SU-DHL-6 (cell line): ENCODE measurements around the gene HS6ST1.

ENCODE experiments used
- H2AFZ ChIP-seq: fragments of 200-600 bp; sonication (generic); 2 replicates; pipeline ENCODE4 v1.6.1; 2014; ENCODE audit warnings: low read depth, mild to moderate bottlenecking, moderate library complexity, mixed read lengths, antibody characterized with exemption, low read length; ENCODE audit not compliant: severe bottlenecking
- H3F3A ChIP-seq: fragments of 200-600 bp; shearing (Covaris generic); 2 replicates; pipeline ENCODE4 v1.6.0; 2016; ENCODE audit warnings: antibody characterized with exemption, mild to moderate bottlenecking; ENCODE audit not compliant: insufficient read depth
- H3K27ac ChIP-seq: fragments of 200-600 bp; sonication (generic); 2 replicates; pipeline ENCODE4 v1.5.1; 2016; ENCODE audit warnings: low read depth, mild to moderate bottlenecking, low read length, moderate library complexity, mixed read lengths
- H3K27me3 ChIP-seq: fragments of 200-600 bp; sonication (generic), shearing (Covaris generic); 2 replicates; pipeline ENCODE4 v1.6.0; 2014; ENCODE audit warnings: mild to moderate bottlenecking, low read length
- H3K36me3 ChIP-seq: fragments of 200-600 bp; sonication (generic); 2 replicates; pipeline ENCODE4 v1.6.1; 2014; ENCODE audit warnings: mild to moderate bottlenecking, low read length, mixed read lengths
- H3K4me2 ChIP-seq: fragments of 300-600, 200-600 bp; shearing (Covaris generic), sonication (generic); 2 replicates; pipeline ENCODE4 v1.6.0; 2014; ENCODE audit warnings: low read length, low read depth, mild to moderate bottlenecking; ENCODE audit not compliant: poor library complexity, severe bottlenecking
- H3K4me3 ChIP-seq: fragments of 200-600 bp; sonication (generic); 2 replicates; pipeline ENCODE4 v1.5.1; 2014; ENCODE audit warnings: antibody characterized with exemption, low read length, mild to moderate bottlenecking, mixed read lengths; ENCODE audit not compliant: insufficient read depth, poor library complexity, severe bottlenecking
- H3K79me2 ChIP-seq: fragments of 200-600 bp; sonication (generic); 2 replicates; pipeline ENCODE4 v1.6.1; 2014; ENCODE audit warnings: mild to moderate bottlenecking, low read length, moderate library complexity; ENCODE audit not compliant: insufficient read depth
- H3K9ac ChIP-seq: fragments of 200-600 bp; sonication (generic); 2 replicates; pipeline ENCODE4 v1.7.0; 2014; ENCODE audit warnings: mild to moderate bottlenecking, low read length
- H3K9me2 ChIP-seq: fragments of 200-600 bp; sonication (generic); replicated peaks from 2 replicates; pipeline ENCODE4 v1.6.1; 2014; ENCODE audit warnings: low read length; ENCODE audit not compliant: insufficient read depth
- H3K9me3 ChIP-seq: fragments of 200-600 bp; sonication (generic); 2 replicates; pipeline ENCODE4 v1.6.1; 2014; ENCODE audit warnings: low read length, mixed read lengths; ENCODE audit not compliant: insufficient read depth
- H4K20me1 ChIP-seq: fragments of 200-600 bp; sonication (generic); 2 replicates; pipeline ENCODE4 v1.6.1; 2014; ENCODE audit warnings: low read depth, mild to moderate bottlenecking, antibody characterized with exemption, low read length, moderate library complexity, mixed read lengths
- EZH2phosphoT487 ChIP-seq: fragments of 200-600 bp; sonication (generic), shearing (Covaris generic); conservative IDR thresholded peaks from 2 replicates; pipeline ENCODE4 v1.6.1; 2018; ENCODE audit warnings: mild to moderate bottlenecking, antibody characterized with exemption, low read length, moderate library complexity, mixed read lengths
- TF ChIP-seq, protein P1 (sequence below): fragments of 200-600 bp; sonication (generic); IDR thresholded peaks from one replicate; pipeline ENCODE4 v1.5.1; 2017; ENCODE audit warnings: antibody characterized with exemption, mild to moderate bottlenecking, low read length, moderate library complexity; ENCODE audit not compliant: insufficient read depth, poor library complexity, severe bottlenecking

The HS6ST1 gene

DNA sequence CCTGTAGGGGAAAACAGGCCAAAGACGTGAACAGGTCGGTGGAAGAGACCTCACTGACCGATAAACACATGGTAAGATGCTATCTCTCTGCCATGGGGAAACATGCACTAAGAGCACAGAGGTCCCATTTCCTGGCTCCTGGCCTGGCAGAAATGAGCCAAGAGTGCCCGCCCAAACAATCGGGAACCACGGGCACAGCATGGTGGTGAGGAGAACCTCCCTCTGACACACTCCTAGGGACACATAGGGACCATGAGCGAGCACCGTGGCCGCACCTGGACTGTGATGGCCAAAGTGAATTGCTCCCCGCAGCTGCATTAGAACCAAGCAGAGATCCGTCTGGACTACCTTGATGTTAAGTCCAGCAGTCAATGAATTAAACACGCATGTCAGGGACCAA lies 11.1 kb downstream of the HS6ST1 start:
- Histone ChIP-seq H3K9me3 (no peaks in the 10 kb centered on the region), H2AFZ (no peak overlapping the region), H3K27me3 (no peaks in the 10 kb centered on the region), H3K27ac (no peak overlapping the region), H3K4me2 (no peak overlapping the region), H3F3A (no peaks in the 10 kb centered on the region), H4K20me1 (peaks cover 2% of the 10 kb centered on the region; the same call in 1 of the 2 replicates), H3K9ac (no peak overlapping the region), H3K36me3 (no peaks in the 10 kb centered on the region), H3K9me2 (no peaks in the 10 kb centered on the region), H3K79me2 (peaks cover 17% of the 10 kb centered on the region; the same call in 1 of the 2 replicates), H3K4me3 (no peak overlapping the region)
- TF ChIP-seq, protein P1, sequence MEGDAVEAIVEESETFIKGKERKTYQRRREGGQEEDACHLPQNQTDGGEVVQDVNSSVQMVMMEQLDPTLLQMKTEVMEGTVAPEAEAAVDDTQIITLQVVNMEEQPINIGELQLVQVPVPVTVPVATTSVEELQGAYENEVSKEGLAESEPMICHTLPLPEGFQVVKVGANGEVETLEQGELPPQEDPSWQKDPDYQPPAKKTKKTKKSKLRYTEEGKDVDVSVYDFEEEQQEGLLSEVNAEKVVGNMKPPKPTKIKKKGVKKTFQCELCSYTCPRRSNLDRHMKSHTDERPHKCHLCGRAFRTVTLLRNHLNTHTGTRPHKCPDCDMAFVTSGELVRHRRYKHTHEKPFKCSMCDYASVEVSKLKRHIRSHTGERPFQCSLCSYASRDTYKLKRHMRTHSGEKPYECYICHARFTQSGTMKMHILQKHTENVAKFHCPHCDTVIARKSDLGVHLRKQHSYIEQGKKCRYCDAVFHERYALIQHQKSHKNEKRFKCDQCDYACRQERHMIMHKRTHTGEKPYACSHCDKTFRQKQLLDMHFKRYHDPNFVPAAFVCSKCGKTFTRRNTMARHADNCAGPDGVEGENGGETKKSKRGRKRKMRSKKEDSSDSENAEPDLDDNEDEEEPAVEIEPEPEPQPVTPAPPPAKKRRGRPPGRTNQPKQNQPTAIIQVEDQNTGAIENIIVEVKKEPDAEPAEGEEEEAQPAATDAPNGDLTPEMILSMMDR = no peak
- no peak for TF ChIP-seq EZH2phosphoT487

DNA sequence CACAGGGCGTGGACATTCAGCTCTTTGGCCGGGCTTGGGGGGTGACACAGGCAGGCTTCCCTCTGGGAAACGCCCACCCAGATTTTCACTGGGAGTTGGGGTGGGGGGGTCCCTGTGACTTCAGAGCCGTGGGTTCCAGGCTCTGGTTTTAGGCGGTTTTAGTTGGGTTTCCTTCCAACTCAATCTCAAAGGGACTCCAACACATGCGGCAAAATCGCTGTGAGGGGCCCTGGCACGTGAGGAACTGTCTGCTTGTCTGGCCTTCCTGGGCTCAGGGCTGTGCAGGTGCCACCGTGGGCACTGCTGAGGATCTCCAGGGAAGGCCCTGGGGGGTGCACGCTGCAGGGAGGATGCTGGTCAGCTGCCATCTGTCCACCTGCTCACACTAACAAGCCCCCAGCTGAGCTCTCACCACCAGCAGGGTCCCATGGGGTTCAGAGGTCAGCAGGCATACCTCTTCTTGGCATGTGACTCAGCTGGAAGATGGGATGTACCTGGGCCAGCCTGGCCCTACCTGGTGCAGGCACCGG lies 11.7 kb downstream of the HS6ST1 start:
- Histone ChIP-seq H4K20me1 (peaks cover 2% of the 10 kb centered on the region; the same call in 1 of the 2 replicates), H3K9me2 (no peaks in the 10 kb centered on the region), H3K36me3 (no peaks in the 10 kb centered on the region), H3K27ac (no peak overlapping the region), H3K4me2 (no peak overlapping the region), H3K9ac (no peak overlapping the region), H2AFZ (no peak overlapping the region), H3F3A (no peaks in the 10 kb centered on the region), H3K4me3 (no peak overlapping the region), H3K27me3 (no peaks in the 10 kb centered on the region), H3K9me3 (no peaks in the 10 kb centered on the region), H3K79me2 (peaks cover 17% of the 10 kb centered on the region; the same call in 1 of the 2 replicates)
- no peak for TF ChIP-seq EZH2phosphoT487
- TF ChIP-seq, protein P1 = no peak

DNA sequence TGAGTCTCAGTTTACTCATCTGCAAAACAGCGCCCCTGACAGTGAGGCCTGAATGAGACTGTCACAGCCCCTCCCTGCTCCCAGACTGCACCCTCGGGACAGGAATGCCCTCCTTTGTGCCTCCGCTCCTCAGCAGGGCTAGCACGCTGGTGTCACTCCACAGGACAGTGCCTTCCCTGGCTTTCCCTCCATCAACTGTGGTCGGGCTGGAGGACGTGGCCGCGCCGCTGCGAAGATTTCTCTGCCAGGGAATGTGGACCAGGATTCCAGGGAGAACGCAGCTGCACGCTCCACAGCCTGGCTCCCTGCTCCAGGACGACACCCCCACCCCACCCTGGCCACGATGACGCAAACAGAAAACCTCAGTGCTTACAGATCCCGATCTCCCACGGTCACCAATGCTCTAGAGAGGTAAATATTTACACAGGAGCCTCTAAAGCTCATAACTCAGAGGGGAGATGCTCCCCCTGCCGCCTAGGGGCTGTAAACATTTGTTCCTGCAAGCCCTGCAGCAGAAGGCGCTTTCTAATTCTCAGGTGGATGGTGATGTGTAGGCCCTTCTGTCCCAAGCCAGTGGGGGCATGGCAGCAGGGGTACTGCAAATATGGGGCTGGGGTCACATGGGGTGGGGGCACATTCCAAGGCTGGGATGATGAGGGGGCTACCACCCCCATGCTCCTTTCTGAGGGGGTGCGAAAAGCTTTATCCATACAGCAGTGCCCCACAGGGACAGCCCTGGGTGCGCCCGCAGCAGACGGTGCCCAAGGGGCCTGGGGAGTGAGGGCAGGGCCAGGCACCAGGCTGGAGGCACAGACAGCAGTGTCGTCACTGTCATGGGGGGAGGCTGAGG lies 12.4 kb downstream of the HS6ST1 start:
- no peaks in the 10 kb centered on the region for H3K9me3 ChIP-seq
- no peaks in the 10 kb centered on the region for H3K9me2 ChIP-seq
- no peaks in the 10 kb centered on the region for H3K27me3 ChIP-seq
- H3K27ac ChIP-seq = no peak overlapping the region
- no peaks in the 10 kb centered on the region for H3F3A ChIP-seq
- H3K4me2 ChIP-seq = no peak overlapping the region
- H3K36me3 ChIP-seq = no peaks in the 10 kb centered on the region
- TF ChIP-seq EZH2phosphoT487 = no peak
- TF ChIP-seq, protein P1 = no peak
- no peak overlapping the region for H3K4me3 ChIP-seq
- no peak overlapping the region for H2AFZ ChIP-seq
- no peak overlapping the region for H3K9ac ChIP-seq
- H4K20me1 ChIP-seq = peaks cover 2% of the 10 kb centered on the region; the same call in 1 of the 2 replicates
- peaks cover 13% of the 10 kb centered on the region; the same call in 1 of the 2 replicates for H3K79me2 ChIP-seq
